DND-41 (cell line): Measurements from ENCODE around the gene CRAMP1.

Source experiments
- ATAC-seq: fragments of 200-7000 bp; cut with Tn5 transposase; 3 replicates; pipeline ENCODE4 v1.9.1; 2021; ENCODE audit warnings: low read depth; ENCODE audit not compliant: insufficient read depth
- DNase-seq: peaks from one replicate; pipeline ENCODE4 v3.0.0-alpha.2; 2020
- H2AFZ ChIP-seq: 2 replicates; pipeline ENCODE4 v1.6.0; 2012; ENCODE audit warnings: low read depth, low read length
- H3K27ac ChIP-seq: 2 replicates; pipeline ENCODE4 v1.5.1; 2012; ENCODE audit warnings: low read length, inconsistent platforms
- H3K27me3 ChIP-seq: fragments of 200-600 bp; sonication (generic); 2 replicates; pipeline ENCODE4 v1.6.0; 2012; ENCODE audit warnings: low read length, mild to moderate bottlenecking, inconsistent platforms; ENCODE audit not compliant: insufficient read depth, poor library complexity
- H3K36me3 ChIP-seq: 2 replicates; pipeline ENCODE4 v1.5.1; 2012; ENCODE audit warnings: low read length, inconsistent platforms; ENCODE audit not compliant: insufficient read depth
- H3K4me1 ChIP-seq: 2 replicates; pipeline ENCODE4 v1.5.1; 2012; ENCODE audit warnings: mild to moderate bottlenecking, low read length; ENCODE audit not compliant: insufficient read depth
- H3K4me2 ChIP-seq: 2 replicates; pipeline ENCODE4 v1.6.0; 2012; ENCODE audit warnings: mild to moderate bottlenecking, moderate library complexity, low read length, inconsistent platforms; ENCODE audit not compliant: insufficient read depth
- H3K4me3 ChIP-seq, 2 experiments: fragments of 200-600 bp in 1 of 2; shearing (Covaris generic) in 1 of 2; 2 replicates each; pipeline ENCODE4 v1.5.1; 2012 to 2016; ENCODE audit warnings: inconsistent platforms in 2 of 2, low read length in 2 of 2, mild to moderate bottlenecking in 2 of 2, low read depth in 1 of 2, moderate library complexity in 1 of 2
- H3K79me2 ChIP-seq: 2 replicates; pipeline ENCODE4 v1.6.0; 2012; ENCODE audit warnings: low read length, inconsistent platforms; ENCODE audit not compliant: insufficient read depth
- H3K9ac ChIP-seq: 2 replicates; pipeline ENCODE4 v1.6.0; 2012; ENCODE audit warnings: low read depth, mild to moderate bottlenecking, inconsistent platforms, low read length, moderate library complexity
- H3K9me3 ChIP-seq: 2 replicates; pipeline ENCODE4 v1.5.1; 2012; ENCODE audit warnings: low read length, moderate library complexity, mild to moderate bottlenecking, inconsistent platforms; ENCODE audit not compliant: insufficient read depth, severe bottlenecking
- H4K20me1 ChIP-seq: 2 replicates; pipeline ENCODE4 v1.6.0; 2012; ENCODE audit warnings: low read length; ENCODE audit not compliant: insufficient read depth
- EZH2 ChIP-seq: IDR thresholded peaks from 3 replicates; pipeline ENCODE4 v1.6.1; 2012; ENCODE audit warnings: borderline replicate concordance, low read depth, mild to moderate bottlenecking, moderate library complexity, low read length, inconsistent platforms; ENCODE audit not compliant: severe bottlenecking
- TF ChIP-seq, protein P1 (sequence below): IDR thresholded peaks from 2 replicates; pipeline ENCODE4 v1.5.1; 2012; ENCODE audit warnings: borderline replicate concordance, low read length, moderate library complexity, mild to moderate bottlenecking; ENCODE audit not compliant: poor library complexity, severe bottlenecking; ENCODE audit errors: extremely low read depth

CRAMP1 gene

DNA sequence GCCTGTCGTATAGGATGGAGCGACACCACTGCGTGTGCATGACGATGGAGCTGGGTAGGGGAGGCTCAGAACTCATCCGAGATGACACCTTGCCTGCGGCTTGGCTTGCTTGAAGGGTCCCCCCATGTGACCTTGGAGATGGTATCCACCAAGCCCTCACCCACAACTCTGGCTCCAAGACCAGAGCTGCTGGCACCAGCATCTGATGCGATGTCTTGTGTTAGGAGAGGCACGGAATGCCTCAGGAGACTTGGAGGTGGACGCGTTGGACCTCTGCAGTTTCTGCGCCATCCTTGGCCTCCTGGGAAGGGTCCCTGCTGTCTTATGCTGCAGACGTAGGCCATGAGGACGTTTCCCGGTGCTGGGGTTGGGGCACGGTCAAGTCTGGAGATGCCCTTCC, 7.8 kb downstream of the CRAMP1 start:
- H3K36me3 ChIP-seq, result peaks cover 80% of the 10 kb centered on the region
- TF ChIP-seq, protein P1, sequence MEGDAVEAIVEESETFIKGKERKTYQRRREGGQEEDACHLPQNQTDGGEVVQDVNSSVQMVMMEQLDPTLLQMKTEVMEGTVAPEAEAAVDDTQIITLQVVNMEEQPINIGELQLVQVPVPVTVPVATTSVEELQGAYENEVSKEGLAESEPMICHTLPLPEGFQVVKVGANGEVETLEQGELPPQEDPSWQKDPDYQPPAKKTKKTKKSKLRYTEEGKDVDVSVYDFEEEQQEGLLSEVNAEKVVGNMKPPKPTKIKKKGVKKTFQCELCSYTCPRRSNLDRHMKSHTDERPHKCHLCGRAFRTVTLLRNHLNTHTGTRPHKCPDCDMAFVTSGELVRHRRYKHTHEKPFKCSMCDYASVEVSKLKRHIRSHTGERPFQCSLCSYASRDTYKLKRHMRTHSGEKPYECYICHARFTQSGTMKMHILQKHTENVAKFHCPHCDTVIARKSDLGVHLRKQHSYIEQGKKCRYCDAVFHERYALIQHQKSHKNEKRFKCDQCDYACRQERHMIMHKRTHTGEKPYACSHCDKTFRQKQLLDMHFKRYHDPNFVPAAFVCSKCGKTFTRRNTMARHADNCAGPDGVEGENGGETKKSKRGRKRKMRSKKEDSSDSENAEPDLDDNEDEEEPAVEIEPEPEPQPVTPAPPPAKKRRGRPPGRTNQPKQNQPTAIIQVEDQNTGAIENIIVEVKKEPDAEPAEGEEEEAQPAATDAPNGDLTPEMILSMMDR, result no peak
- no peak for TF ChIP-seq EZH2
- peaks cover 15% of the 10 kb centered on the region for H3K4me1 ChIP-seq
- no peak overlapping the region for H2AFZ ChIP-seq
- H4K20me1 ChIP-seq, result peaks cover 41% of the 10 kb centered on the region
- DNase-seq (no peak), ATAC-seq (no peak)
- peaks cover 95% of the 10 kb centered on the region for H3K79me2 ChIP-seq
- H3K27ac ChIP-seq, result no peak overlapping the region
- no peaks in the 10 kb centered on the region for H3K9me3 ChIP-seq
- 0 out of 2 replicates have a peak overlapping the region, but pooled peaks have one; percentile 3 for H3K9ac ChIP-seq
- H3K27me3 ChIP-seq, result no peaks in the 10 kb centered on the region
- H3K4me2 ChIP-seq, result no peak overlapping the region
- H3K4me3 ChIP-seq, result no peak overlapping the region

DNA sequence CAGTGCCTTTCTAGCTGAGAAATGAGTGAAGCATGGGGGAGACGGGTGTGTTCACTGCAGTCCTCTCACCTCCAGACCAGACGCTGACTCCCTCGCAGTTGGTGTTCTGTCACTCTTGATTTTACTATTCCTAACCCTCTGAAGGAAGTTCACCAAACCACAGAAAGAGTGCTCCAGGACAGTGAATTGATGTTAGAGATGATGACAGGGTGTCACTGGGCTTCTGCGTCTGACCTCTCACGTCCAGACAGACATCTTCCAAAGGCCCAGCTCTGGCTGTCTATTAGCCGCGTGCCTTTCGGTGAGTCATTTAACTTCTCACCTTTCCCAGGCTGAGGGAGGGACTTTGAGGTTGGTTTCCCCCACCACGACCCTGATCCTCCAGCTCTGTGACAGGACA, 8.2 kb downstream of the CRAMP1 start:
- Histone ChIP-seq H2AFZ (no peak overlapping the region), H3K27ac (no peak overlapping the region), H3K36me3 (peaks cover 82% of the 10 kb centered on the region), H3K79me2 (peaks cover 95% of the 10 kb centered on the region), H3K9ac (no peak overlapping the region), H3K4me1 (peaks cover 11% of the 10 kb centered on the region), H4K20me1 (peaks cover 41% of the 10 kb centered on the region), H3K27me3 (no peaks in the 10 kb centered on the region), H3K4me3 (no peak overlapping the region), H3K4me2 (no peak overlapping the region), H3K9me3 (no peaks in the 10 kb centered on the region)
- ATAC-seq (no peak), DNase-seq (no peak)
- no peak for TF ChIP-seq EZH2
- TF ChIP-seq, protein P1, result no peak

DNA sequence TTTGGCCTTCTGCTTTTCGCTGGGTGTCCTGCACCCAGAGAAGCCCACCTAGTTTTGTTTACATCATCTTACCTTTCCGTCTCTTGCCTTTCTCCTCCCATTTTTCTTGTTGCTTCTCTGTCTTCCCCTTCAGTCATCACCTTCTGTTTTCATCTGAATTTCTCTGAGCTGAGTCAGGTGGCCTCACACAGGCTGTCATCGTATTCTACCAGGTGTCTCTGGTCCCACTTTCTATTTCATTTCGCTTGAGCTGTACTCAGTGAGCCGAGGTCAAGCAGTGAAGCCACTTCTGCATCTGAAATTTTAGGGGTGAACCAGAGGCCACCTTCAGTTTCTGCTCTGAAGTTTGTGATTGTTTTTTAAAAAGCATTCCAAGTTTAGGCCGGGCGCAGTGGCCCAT, 9.7 kb downstream of the CRAMP1 start:
- H3K36me3 ChIP-seq, result peaks cover 85% of the 10 kb centered on the region
- no peak for TF ChIP-seq EZH2
- TF ChIP-seq, protein P1, result no peak
- ATAC-seq (no peak), DNase-seq (no peak)
- H3K9ac ChIP-seq, result no peak overlapping the region
- H3K27me3 ChIP-seq, result no peaks in the 10 kb centered on the region
- no peak overlapping the region for H3K4me3 ChIP-seq
- no peak overlapping the region for H3K27ac ChIP-seq
- no peaks in the 10 kb centered on the region for H3K9me3 ChIP-seq
- no peak overlapping the region for H2AFZ ChIP-seq
- H3K4me2 ChIP-seq, result no peak overlapping the region
- H4K20me1 ChIP-seq, result peaks cover 51% of the 10 kb centered on the region
- no peaks in the 10 kb centered on the region for H3K4me1 ChIP-seq
- H3K79me2 ChIP-seq, result peaks cover 95% of the 10 kb centered on the region

DNA sequence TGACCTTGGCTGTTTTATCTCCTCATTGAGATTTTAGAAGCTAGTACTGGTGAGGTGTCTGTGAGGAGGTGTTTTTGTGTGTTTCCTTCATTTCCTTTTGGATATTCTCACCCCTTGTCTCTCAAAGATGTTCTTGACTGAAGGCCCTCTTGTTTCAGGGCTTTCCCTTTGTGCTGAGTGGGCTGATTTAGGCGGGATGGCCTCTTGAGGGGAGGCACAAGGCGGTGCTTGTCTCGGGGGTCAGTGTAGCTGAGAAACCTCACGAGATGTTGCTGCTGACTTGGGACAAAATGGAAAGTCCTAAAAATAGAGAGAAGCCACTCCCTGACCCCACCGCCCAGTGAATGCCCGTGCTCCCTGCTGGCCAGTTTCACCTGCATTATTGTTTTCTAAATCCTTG, 14.2 kb downstream of the CRAMP1 start:
- Histone ChIP-seq H2AFZ (no peak overlapping the region), H3K27me3 (no peaks in the 10 kb centered on the region), H3K9ac (no peak overlapping the region), H3K4me2 (no peak overlapping the region), H3K9me3 (no peaks in the 10 kb centered on the region), H3K79me2 (peaks cover 96% of the 10 kb centered on the region), H3K36me3 (peaks cover 81% of the 10 kb centered on the region), H3K4me3 (no peak overlapping the region), H4K20me1 (peaks cover 55% of the 10 kb centered on the region), H3K4me1 (no peaks in the 10 kb centered on the region), H3K27ac (no peak overlapping the region)
- DNase-seq (no peak), ATAC-seq (no peak)
- no peak for TF ChIP-seq EZH2
- TF ChIP-seq, protein P1, result no peak
